Measurements from ENCODE around the gene PPARG. TPM values are rescaled to one million over a fixed set of nuclear protein-coding genes. Genes with fewer than 3 reads are reported as not detected.

The PPARG gene
- total and polyA plus RNA-seq, 8 donors = 0.88 to 6.2 (median 2.2) TPM

- H3K4me1 ChIP-seq = peaks cover 0 to 3% (median 0%) of the 10 kb centered on the region in 3 donors
- no peaks in the 10 kb centered on the region for H3K9me3 ChIP-seq
- no peak for FAIRE-seq
- intact Hi-C loops (cut with DNase I) = no loop called here
- WGBS, 2 donors = 66 to 70% methylated on average over 3 of the region's 3 CpGs
- ATAC-seq = no peak
- no peak overlapping the region for H3K4me3 ChIP-seq
- no peak for TF ChIP-seq CTCF (IDR thresholded peaks at IDR 0.05)
- no peak overlapping the region for H3K27ac ChIP-seq
- DNase-seq = no peak
- no peaks in the 10 kb centered on the region for H3K27me3 ChIP-seq
- H3K36me3 ChIP-seq = no peaks in the 10 kb centered on the region
These were observed 120.3 kb downstream of the PPARG start for GRCh38 chr3:12408984-12409683.

GRCh38 chr3:12409684-12410596 is 121.1 kb downstream of the PPARG start:
- 67% methylated on average over 11 of the region's 11 CpGs for WGBS, 2 donors
- no peaks in the 10 kb centered on the region for H3K9me3 ChIP-seq
- H3K27me3 ChIP-seq = no peaks in the 10 kb centered on the region
- TF ChIP-seq CTCF (IDR thresholded peaks at IDR 0.05) = no peak
- FAIRE-seq (peak; percentile 9), DNase-seq (no peak), ATAC-seq (peak in 1 of 4 donors; percentile 81)
- intact Hi-C loops (cut with DNase I) = no loop called here
- H3K4me1 ChIP-seq = peaks cover 0 to 3% (median 0%) of the 10 kb centered on the region in 3 donors
- no peak overlapping the region for H3K4me3 ChIP-seq
- no peak overlapping the region for H3K27ac ChIP-seq
- H3K36me3 ChIP-seq = no peaks in the 10 kb centered on the region

- H3K4me3 ChIP-seq = no peak overlapping the region
- WGBS, 2 donors = 94 to 100% methylated on average over 1 of the region's 1 CpG
- DNase-seq (no peak), FAIRE-seq (no peak), ATAC-seq (no peak)
- TF ChIP-seq CTCF (IDR thresholded peaks at IDR 0.05) = no peak
- intact Hi-C loops (cut with DNase I) = no loop called here
- H3K36me3 ChIP-seq = no peaks in the 10 kb centered on the region
- no peak overlapping the region for H3K27ac ChIP-seq
- peaks cover 0 to 3% (median 0%) of the 10 kb centered on the region in 3 donors for H3K4me1 ChIP-seq
- H3K9me3 ChIP-seq = no peaks in the 10 kb centered on the region
- H3K27me3 ChIP-seq = no peaks in the 10 kb centered on the region
These were observed 124.9 kb downstream of the PPARG start for GRCh38 chr3:12413721-12414255.

- Histone ChIP-seq H3K9me3 (no peaks in the 10 kb centered on the region), H3K36me3 (no peaks in the 10 kb centered on the region), H3K27ac (no peak overlapping the region), H3K4me1 (peaks cover 0 to 2% (median 0%) of the 10 kb centered on the region in 3 donors), H3K4me3 (no peak overlapping the region), H3K27me3 (no peaks in the 10 kb centered on the region)
- DNase-seq = no peak
- WGBS, 2 donors = 73 to 86% methylated on average over 4 of the region's 4 CpGs
- TF ChIP-seq CTCF (IDR thresholded peaks at IDR 0.05) = no peak
- FAIRE-seq = no peak
- ATAC-seq = no peak
- intact Hi-C loops (cut with DNase I) = no loop called here
These were observed 126.3 kb downstream of the PPARG start for GRCh38 chr3:12415014-12415680.

Measured in pancreas (tissue), 10 donors.